GM12892 (cell line): ENCODE results near the gene PSMG3.

Experiments used
- POLR2AphosphoS5 ChIP-seq: IDR thresholded peaks from 2 replicates; pipeline ENCODE4 v1.6.1; 2011; ENCODE audit warnings: low read depth, low read length, control low read depth
- TAF1 ChIP-seq: IDR thresholded peaks from 2 replicates; pipeline ENCODE4 v1.6.1; 2011; ENCODE audit warnings: low read depth, mild to moderate bottlenecking, control low read depth, low read length, borderline replicate concordance

- TF ChIP-seq TAF1 (no peak), POLR2AphosphoS5 (no peak)
Observed at GRCh38 chr7:1607696-1608095, 37.9 kb upstream of the PSMG3 start.
